Trophoblast cell (in vitro differentiated cells and primary cell): ENCODE results near the gene MGA.

Source experiments
- DNase-seq, 2 donors: peaks; one replicate each; pipeline ENCODE4 v3.0.0-alpha.2; 2016
- H2AFZ ChIP-seq: 2 replicates; pipeline ENCODE4 v1.6.1; 2013; ENCODE audit warnings: low read length, moderate library complexity, mild to moderate bottlenecking; ENCODE audit not compliant: insufficient read depth, poor library complexity
- H2AK5ac ChIP-seq: 2 replicates; pipeline ENCODE4 v1.6.1; 2013; ENCODE audit warnings: mild to moderate bottlenecking, low read length
- H2BK120ac ChIP-seq: 2 replicates; pipeline ENCODE4 v1.6.1; 2013; ENCODE audit warnings: low read length, mild to moderate bottlenecking, moderate library complexity; ENCODE audit not compliant: insufficient read depth, poor library complexity
- H2BK12ac ChIP-seq: 2 replicates; pipeline ENCODE4 v1.6.1; 2013; ENCODE audit warnings: mild to moderate bottlenecking, low read length, moderate library complexity
- H2BK5ac ChIP-seq: 2 replicates; pipeline ENCODE4 v1.6.1; 2013; ENCODE audit warnings: low read length, low read depth, moderate library complexity, mild to moderate bottlenecking; ENCODE audit not compliant: poor library complexity
- H3K14ac ChIP-seq: 2 replicates; pipeline ENCODE4 v1.6.1; 2013; ENCODE audit warnings: mild to moderate bottlenecking, low read length
- H3K18ac ChIP-seq: 2 replicates; pipeline ENCODE4 v1.6.1; 2013; ENCODE audit warnings: mild to moderate bottlenecking, low read length
- H3K23ac ChIP-seq: 2 replicates; pipeline ENCODE4 v1.6.1; 2013; ENCODE audit warnings: low read length
- H3K27ac ChIP-seq: 2 replicates; pipeline ENCODE4 v1.5.1; 2013; ENCODE audit warnings: low read depth, mild to moderate bottlenecking, inconsistent platforms, low read length, moderate library complexity
- H3K27me3 ChIP-seq: 2 replicates; pipeline ENCODE4 v1.6.1; 2013; ENCODE audit warnings: inconsistent platforms, mild to moderate bottlenecking, low read length, moderate library complexity; ENCODE audit not compliant: insufficient read depth
- H3K36me3 ChIP-seq, 2 experiments: 1 replicate in 1 of 2; 2 replicates in 1 of 2; pipeline ENCODE4 v1.6.1; 2013; ENCODE audit warnings: low read length in 2 of 2, mild to moderate bottlenecking in 2 of 2, moderate library complexity in 1 of 2; ENCODE audit not compliant: insufficient read depth in 2 of 2, control insufficient read depth in 1 of 2
- H3K4ac ChIP-seq: 2 replicates; pipeline ENCODE4 v1.6.1; 2013; ENCODE audit warnings: low read depth, mild to moderate bottlenecking, low read length, moderate library complexity
- H3K4me1 ChIP-seq, 2 experiments: 1 replicate in 1 of 2; 2 replicates in 1 of 2; pipeline ENCODE4 v1.6.1; 2013; ENCODE audit warnings: low read length in 2 of 2, mild to moderate bottlenecking in 2 of 2, moderate library complexity in 1 of 2; ENCODE audit not compliant: insufficient read depth in 2 of 2, control insufficient read depth in 1 of 2
- H3K4me2 ChIP-seq: 2 replicates; pipeline ENCODE4 v1.6.1; 2013; ENCODE audit warnings: inconsistent platforms, mild to moderate bottlenecking, low read length, moderate library complexity
- H3K4me3 ChIP-seq: 2 replicates; pipeline ENCODE4 v1.5.1; 2013; ENCODE audit warnings: mild to moderate bottlenecking, low read depth, low read length, inconsistent platforms
- H3K79me1 ChIP-seq: one replicate; pipeline ENCODE4 v1.6.1; 2013; ENCODE audit warnings: low read length
- H3K79me2 ChIP-seq: 2 replicates; pipeline ENCODE4 v1.6.1; 2013; ENCODE audit warnings: low read length, mild to moderate bottlenecking; ENCODE audit not compliant: control insufficient read depth, insufficient read depth, poor library complexity
- H3K9ac ChIP-seq: 2 replicates; pipeline ENCODE4 v1.6.1; 2013; ENCODE audit warnings: mild to moderate bottlenecking, low read length
- H3K9me3 ChIP-seq: 2 replicates; pipeline ENCODE4 v1.6.1; 2013; ENCODE audit warnings: low read depth, mild to moderate bottlenecking, control low read depth, inconsistent platforms, low read length; ENCODE audit not compliant: insufficient read depth
- H4K12ac ChIP-seq: 2 replicates; pipeline ENCODE4 v1.6.1; 2013; ENCODE audit warnings: low read depth, mild to moderate bottlenecking, low read length, moderate library complexity
- H4K8ac ChIP-seq: 2 replicates; pipeline ENCODE4 v1.6.1; 2013; ENCODE audit warnings: low read depth, mild to moderate bottlenecking, low read length, moderate library complexity
- H4K91ac ChIP-seq: one replicate; pipeline ENCODE4 v1.6.1; 2013; ENCODE audit warnings: low read depth, mild to moderate bottlenecking, low read length, moderate library complexity
- WGBS: extraction: QIAGEN DNeasy Blood & Tissue Kit; methylation state at CpG from one replicate; pipeline ENCODE4 v1.1.7; 2013; ENCODE audit warnings: missing lambda C conversion rate; ENCODE audit not compliant: insufficient read length, insufficient coverage; ENCODE audit errors: extremely low coverage; 5-methylcytosine and 5-hydroxymethylcytosine counted together

The MGA gene

DNA sequence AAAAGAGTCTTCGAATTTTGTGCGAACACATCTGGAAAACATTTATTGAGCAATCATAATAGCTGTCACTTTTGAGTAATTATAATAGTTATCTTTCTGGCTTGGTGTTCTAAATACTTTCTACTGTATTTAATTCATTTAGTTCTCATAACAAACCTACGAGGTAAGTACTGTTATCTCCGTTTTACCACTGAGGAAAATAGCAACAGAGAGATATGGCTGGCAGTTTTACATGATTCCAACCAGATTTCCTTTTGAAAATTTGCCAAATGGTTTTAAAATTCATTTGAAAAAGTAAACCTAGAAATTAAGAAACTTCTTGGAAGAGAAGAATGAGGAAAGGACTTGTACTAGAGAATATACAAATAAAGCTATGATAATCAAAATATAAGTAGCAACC lies 37.3 kb upstream of the MGA start:
- Histone ChIP-seq H2AFZ (no peak overlapping the region), H3K79me2 (peaks cover 2% of the 10 kb centered on the region), H4K91ac (no peak overlapping the region), H4K12ac (no peak overlapping the region), H3K4me2 (no peak overlapping the region), H2AK5ac (no peak overlapping the region), H3K9me3 (peaks cover 3% of the 10 kb centered on the region), H2BK120ac (no peak overlapping the region), H3K79me1 (peaks cover 12% of the 10 kb centered on the region), H3K4me1 (peaks cover 2 to 12% of the 10 kb centered on the region in 2 experiments), H2BK12ac (no peak overlapping the region), H3K27me3 (no peaks in the 10 kb centered on the region), H3K4ac (no peak overlapping the region), H3K4me3 (no peak overlapping the region), H3K14ac (no peak overlapping the region), H2BK5ac (no peak overlapping the region), H3K23ac (no peak overlapping the region), H4K8ac (no peak overlapping the region), H3K9ac (no peak overlapping the region), H3K36me3 (no peaks in the 10 kb centered on the region), H3K18ac (no peak overlapping the region), H3K27ac (no peak overlapping the region)
- WGBS: no CpG with 5 or more reads among the region's 4 CpGs
- DNase-seq: no peak

DNA sequence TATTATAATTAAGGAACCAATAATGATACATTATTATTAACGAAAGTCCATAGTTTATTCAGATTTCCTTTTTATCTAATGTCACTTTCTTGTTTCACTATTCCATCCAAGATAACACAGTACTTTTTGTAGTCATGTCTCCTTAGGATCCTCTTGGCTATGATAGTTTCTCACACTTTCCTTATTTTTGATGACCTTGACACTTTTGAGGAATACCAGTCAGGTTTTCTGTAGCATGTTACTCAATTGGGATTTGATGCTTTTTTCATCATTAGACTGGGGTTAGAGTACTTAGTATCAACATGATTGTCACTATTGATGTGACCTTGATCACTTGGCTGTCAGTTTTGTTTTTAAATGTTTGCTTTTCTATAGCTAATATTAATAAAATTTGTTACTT lies 33.0 kb upstream of the MGA start:
- Histone ChIP-seq H2AFZ (no peak overlapping the region), H4K8ac (no peak overlapping the region), H3K9ac (no peak overlapping the region), H3K9me3 (no peaks in the 10 kb centered on the region), H3K36me3 (no peaks in the 10 kb centered on the region), H3K4me2 (no peak overlapping the region), H3K4me1 (no peaks in the 10 kb centered on the region), H3K23ac (no peak overlapping the region), H2BK5ac (no peak overlapping the region), H4K12ac (no peak overlapping the region), H3K4ac (no peak overlapping the region), H3K18ac (no peak overlapping the region), H3K4me3 (no peak overlapping the region), H3K79me2 (no peaks in the 10 kb centered on the region), H3K14ac (no peak overlapping the region), H2AK5ac (no peak overlapping the region), H3K27ac (no peak overlapping the region), H3K79me1 (no peaks in the 10 kb centered on the region), H3K27me3 (no peaks in the 10 kb centered on the region), H4K91ac (no peak overlapping the region), H2BK12ac (no peak overlapping the region), H2BK120ac (no peak overlapping the region)
- DNase-seq: no peak
- WGBS: no CpG with 5 or more reads among the region's 1 CpG

DNA sequence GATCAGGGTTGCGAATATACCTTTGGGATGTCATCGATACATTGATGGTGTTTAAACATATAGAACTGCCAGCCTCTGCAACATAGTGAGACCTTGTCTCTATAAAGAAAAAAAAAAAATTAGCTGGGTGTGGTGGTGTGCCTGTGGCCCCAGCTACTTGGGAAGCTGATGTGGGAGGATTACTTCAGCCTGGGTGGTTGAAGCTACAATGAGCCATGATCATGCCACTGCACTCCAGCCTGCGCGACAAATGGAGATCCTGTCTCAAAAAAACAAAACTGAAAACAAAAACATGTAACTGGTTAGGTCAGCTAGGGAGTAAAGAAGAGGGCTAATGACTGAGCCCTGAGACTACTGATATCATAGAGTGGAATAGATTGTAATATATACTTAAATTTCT lies 30.7 kb upstream of the MGA start:
- Histone ChIP-seq H3K14ac (no peak overlapping the region), H3K27me3 (no peaks in the 10 kb centered on the region), H3K4me1 (no peaks in the 10 kb centered on the region), H4K12ac (no peak overlapping the region), H3K27ac (no peak overlapping the region), H3K79me2 (no peaks in the 10 kb centered on the region), H4K91ac (no peak overlapping the region), H3K23ac (no peak overlapping the region), H3K4me2 (no peak overlapping the region), H3K79me1 (no peaks in the 10 kb centered on the region), H3K9ac (no peak overlapping the region), H3K4ac (no peak overlapping the region), H2BK12ac (no peak overlapping the region), H4K8ac (no peak overlapping the region), H2BK5ac (no peak overlapping the region), H3K36me3 (no peaks in the 10 kb centered on the region), H3K18ac (no peak overlapping the region), H2AFZ (no peak overlapping the region), H3K9me3 (no peaks in the 10 kb centered on the region), H3K4me3 (no peak overlapping the region), H2BK120ac (no peak overlapping the region), H2AK5ac (no peak overlapping the region)
- no CpG with 5 or more reads among the region's 4 CpGs for WGBS
- DNase-seq: no peak

DNA sequence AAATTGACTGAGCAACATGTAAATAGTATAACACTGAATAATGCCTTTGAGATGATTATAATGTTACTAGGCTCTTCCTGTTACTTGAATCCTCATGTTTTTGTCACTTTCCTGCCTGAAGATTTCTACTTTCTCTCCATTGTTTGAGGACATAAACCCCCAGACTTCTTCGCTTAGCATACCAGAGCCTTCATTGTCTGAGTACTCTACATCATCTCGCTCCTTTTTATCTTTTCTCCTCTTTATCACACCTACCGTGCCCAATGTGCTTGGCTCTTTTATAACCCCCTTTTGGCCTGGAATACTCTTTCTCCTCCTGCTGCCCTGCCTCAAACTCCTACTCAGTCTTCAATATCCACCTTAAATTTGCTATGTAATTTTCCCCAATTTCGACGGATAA lies 30.3 kb upstream of the MGA start:
- Histone ChIP-seq H3K14ac (no peak overlapping the region), H3K18ac (no peak overlapping the region), H2BK120ac (no peak overlapping the region), H3K9ac (no peak overlapping the region), H3K9me3 (no peaks in the 10 kb centered on the region), H2AK5ac (no peak overlapping the region), H3K79me1 (no peaks in the 10 kb centered on the region), H4K8ac (no peak overlapping the region), H4K91ac (no peak overlapping the region), H3K4ac (no peak overlapping the region), H3K79me2 (no peaks in the 10 kb centered on the region), H2BK12ac (no peak overlapping the region), H3K36me3 (no peaks in the 10 kb centered on the region), H2AFZ (no peak overlapping the region), H3K4me1 (no peaks in the 10 kb centered on the region), H3K4me3 (no peak overlapping the region), H3K23ac (no peak overlapping the region), H2BK5ac (no peak overlapping the region), H3K27me3 (no peaks in the 10 kb centered on the region), H3K4me2 (no peak overlapping the region), H4K12ac (no peak overlapping the region), H3K27ac (no peak overlapping the region)
- WGBS: no CpG with 5 or more reads among the region's 5 CpGs
- no peak for DNase-seq
